HG03060 (cell line): ENCODE measurements around the gene FLCN.
"Not testable (repeated sequence)": the region's sequence is repeated elsewhere in the genome, so short reads cannot be mapped to it uniquely, and the experiment has no call there.

ENCODE experiments used
- ATAC-seq: cut with Tn5 transposase; IDR thresholded peaks from one replicate; pipeline ENCODE4 v1.9.1; 2021; ENCODE audit warnings: low read depth, moderate number of reproducible peaks; ENCODE audit not compliant: unreplicated experiment

The FLCN gene

GRCh38 chr17:17237026-17237799 is at the start of gene FLCN:
FLCN (minus strand) TSS chr17:17237168; CDS start chr17:17228137, 9,031 bp downstream.
- ATAC-seq, result peak; percentile 56

- ATAC-seq, result no peak
Measured at GRCh38 chr17:17285951-17286350, 49.0 kb upstream of the FLCN start.

GRCh38 chr17:17280613-17281549 is 43.9 kb upstream of the FLCN start, which contains the start of gene COPS3:
COPS3 (minus strand) TSS chr17:17281246; CDS start chr17:17281186, 60 bp downstream.
- peak; percentile 78 for ATAC-seq

- ATAC-seq, result no peak
Measured at GRCh38 chr17:17279316-17279715, 42.3 kb upstream of the FLCN start.

GRCh38 chr17:17277431-17277830 is 40.5 kb upstream of the FLCN start:
- not testable (repeated sequence) for ATAC-seq

GRCh38 chr17:17275971-17276370 is 39.0 kb upstream of the FLCN start:
- ATAC-seq, result no peak

GRCh38 chr17:17269926-17270773 is 33.2 kb upstream of the FLCN start:
- no peak for ATAC-seq

GRCh38 chr17:17264430-17264829 is 27.5 kb upstream of the FLCN start:
- ATAC-seq, result no peak

GRCh38 chr17:17258998-17259397 is 22.0 kb upstream of the FLCN start:
- ATAC-seq, result no peak

GRCh38 chr17:17258011-17258410 is 21.0 kb upstream of the FLCN start:
- ATAC-seq, result no peak

- ATAC-seq, result no peak
Measured at GRCh38 chr17:17256316-17256715, 19.3 kb upstream of the FLCN start.

- ATAC-seq, result not testable (repeated sequence)
Measured at GRCh38 chr17:17255689-17256088, 18.7 kb upstream of the FLCN start.

- ATAC-seq, result no peak
Measured at GRCh38 chr17:17254036-17254435, 17.1 kb upstream of the FLCN start.

GRCh38 chr17:17253406-17253805 is 16.4 kb upstream of the FLCN start:
- ATAC-seq, result no peak

GRCh38 chr17:17252149-17252661 is 15.2 kb upstream of the FLCN start:
- no peak for ATAC-seq

GRCh38 chr17:17246879-17247278 is 9.9 kb upstream of the FLCN start:
- no peak for ATAC-seq

- no peak for ATAC-seq
Measured at GRCh38 chr17:17243163-17243562, 6.2 kb upstream of the FLCN start.

- ATAC-seq, result no peak
Measured at GRCh38 chr17:17242246-17242645, 5.3 kb upstream of the FLCN start.

GRCh38 chr17:17241656-17242055 is 4.7 kb upstream of the FLCN start:
- no peak for ATAC-seq

- ATAC-seq, result no peak
Measured at GRCh38 chr17:17239832-17240231, 2.9 kb upstream of the FLCN start.
